Activated CD8-positive, alpha-beta T cell treated with anti-CD3 and anti-CD28 coated beads for 36 hours (primary cell): ENCODE results near the gene MTG1. TPM values are rescaled to one million over a fixed set of nuclear protein-coding genes. Genes with fewer than 3 reads are reported as not detected.

Experiments used
- ATAC-seq: fragments of 200-7000 bp; cut with Tn5 transposase; one replicate; pipeline ENCODE4 v1.10.0; 2021; ENCODE audit warnings: mild to moderate bottlenecking, moderate library complexity
- CTCF ChIA-PET: fragments of 350-600 bp; sonication (Branson Sonifier 250); formaldehyde crosslinking; loops from one replicate; lab custom pipeline; 2021; ENCODE audit warnings: antibody characterized with exemption; lab: Charles Lee
- POLR2A ChIA-PET: fragments of 350-600 bp; sonication (Branson Sonifier 250); formaldehyde crosslinking; loops from one replicate; lab custom pipeline; 2021; ENCODE audit warnings: antibody characterized with exemption; lab: Charles Lee
- DNase-seq: peaks from one replicate; pipeline ENCODE4 v3.0.0-alpha.2; 2020
- H3K27ac Mint-ChIP-seq: one replicate; pipeline ENCODE4 v1.8.0; 2021; ENCODE audit warnings: mild to moderate bottlenecking, mixed read lengths
- H3K27me3 Mint-ChIP-seq: one replicate; pipeline ENCODE4 v1.8.0; 2021; ENCODE audit warnings: mixed read lengths
- H3K36me3 Mint-ChIP-seq: one replicate; pipeline ENCODE4 v1.8.0; 2021; ENCODE audit warnings: low read depth, mixed read lengths
- H3K4me1 Mint-ChIP-seq: one replicate; pipeline ENCODE4 v1.8.0; 2021; ENCODE audit warnings: low read depth, mixed read lengths
- H3K4me3 Mint-ChIP-seq: one replicate; pipeline ENCODE4 v1.8.0; 2021; ENCODE audit warnings: mild to moderate bottlenecking, moderate library complexity, mixed read lengths
- H3K9me3 Mint-ChIP-seq: one replicate; pipeline ENCODE4 v1.8.0; 2021; ENCODE audit warnings: mixed read lengths
- intact Hi-C: fragments of 100-400 bp; cut with micrococcal nuclease; formaldehyde crosslinking; loops from one replicate; pipeline ENCODE4 v1.10.0; 2022
- total RNA-seq, 2 experiments: library from RNA; stranded (reverse); gene quantifications; one replicate each; pipeline ENCODE4 v1.2.3, GENCODE V29; 2021
- TF ChIP-seq, protein P1 (sequence below): fragments of 200-600 bp; IDR thresholded peaks from one replicate; pipeline ENCODE4 v1.8.0; 2022; ENCODE audit warnings: antibody characterized with exemption, mild to moderate bottlenecking

The MTG1 gene
- total RNA-seq, 2 experiments from 2014 or later, result 45.7 to 48.9 TPM

DNA sequence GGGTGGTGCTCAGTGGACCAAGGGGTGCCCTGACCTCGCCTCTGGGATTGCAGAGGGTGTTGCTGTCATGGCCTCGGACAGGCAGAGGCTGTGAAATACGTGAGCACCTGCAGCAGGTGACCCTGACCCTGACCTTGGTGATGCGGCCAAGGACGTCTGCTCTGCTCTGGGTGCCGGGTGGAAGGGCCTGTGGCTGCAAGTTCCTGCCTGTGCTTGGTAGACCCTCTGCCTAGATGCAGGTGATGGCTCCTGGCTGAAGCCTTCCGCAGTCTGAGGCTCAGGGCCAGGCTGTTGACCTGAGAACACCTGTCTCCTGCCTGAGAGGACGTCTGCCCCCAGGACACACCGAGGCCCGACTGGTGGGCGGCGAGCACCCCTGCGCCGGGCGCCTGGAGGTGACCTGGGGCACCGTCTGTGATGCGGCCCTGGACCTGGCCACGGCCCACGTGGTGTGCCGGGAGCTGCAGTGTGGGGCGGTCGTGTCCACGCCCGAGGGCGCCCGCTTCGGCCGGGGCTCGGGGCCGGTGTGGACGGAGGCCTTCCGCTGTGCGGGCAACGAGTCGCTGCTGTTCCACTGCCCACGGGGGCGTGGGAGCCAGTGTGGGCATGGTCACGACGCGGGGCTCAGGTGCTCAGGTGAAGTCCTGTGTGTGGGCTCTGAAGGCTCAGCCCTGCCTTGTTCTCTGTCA lies 64.2 kb downstream of the MTG1 start:
- ATAC-seq (no peak), DNase-seq (no peak)
- no peak overlapping the region for H3K4me3 Mint-ChIP-seq
- no peaks in the 10 kb centered on the region for H3K9me3 Mint-ChIP-seq
- no peaks in the 10 kb centered on the region for H3K4me1 Mint-ChIP-seq
- ChIA-PET POLR2A (no interaction called here), CTCF (interaction anchor here (1.8 kb wide), 1 partner anchor 20 kb away, joined by 9 read pairs; no protein-coding TSS in a partner anchor)
- no peaks in the 10 kb centered on the region for H3K27me3 Mint-ChIP-seq
- TF ChIP-seq, protein P1, sequence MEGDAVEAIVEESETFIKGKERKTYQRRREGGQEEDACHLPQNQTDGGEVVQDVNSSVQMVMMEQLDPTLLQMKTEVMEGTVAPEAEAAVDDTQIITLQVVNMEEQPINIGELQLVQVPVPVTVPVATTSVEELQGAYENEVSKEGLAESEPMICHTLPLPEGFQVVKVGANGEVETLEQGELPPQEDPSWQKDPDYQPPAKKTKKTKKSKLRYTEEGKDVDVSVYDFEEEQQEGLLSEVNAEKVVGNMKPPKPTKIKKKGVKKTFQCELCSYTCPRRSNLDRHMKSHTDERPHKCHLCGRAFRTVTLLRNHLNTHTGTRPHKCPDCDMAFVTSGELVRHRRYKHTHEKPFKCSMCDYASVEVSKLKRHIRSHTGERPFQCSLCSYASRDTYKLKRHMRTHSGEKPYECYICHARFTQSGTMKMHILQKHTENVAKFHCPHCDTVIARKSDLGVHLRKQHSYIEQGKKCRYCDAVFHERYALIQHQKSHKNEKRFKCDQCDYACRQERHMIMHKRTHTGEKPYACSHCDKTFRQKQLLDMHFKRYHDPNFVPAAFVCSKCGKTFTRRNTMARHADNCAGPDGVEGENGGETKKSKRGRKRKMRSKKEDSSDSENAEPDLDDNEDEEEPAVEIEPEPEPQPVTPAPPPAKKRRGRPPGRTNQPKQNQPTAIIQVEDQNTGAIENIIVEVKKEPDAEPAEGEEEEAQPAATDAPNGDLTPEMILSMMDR, result no peak
- intact Hi-C loops, result no loop called here
- H3K36me3 Mint-ChIP-seq, result no peaks in the 10 kb centered on the region
- no peak overlapping the region for H3K27ac Mint-ChIP-seq

DNA sequence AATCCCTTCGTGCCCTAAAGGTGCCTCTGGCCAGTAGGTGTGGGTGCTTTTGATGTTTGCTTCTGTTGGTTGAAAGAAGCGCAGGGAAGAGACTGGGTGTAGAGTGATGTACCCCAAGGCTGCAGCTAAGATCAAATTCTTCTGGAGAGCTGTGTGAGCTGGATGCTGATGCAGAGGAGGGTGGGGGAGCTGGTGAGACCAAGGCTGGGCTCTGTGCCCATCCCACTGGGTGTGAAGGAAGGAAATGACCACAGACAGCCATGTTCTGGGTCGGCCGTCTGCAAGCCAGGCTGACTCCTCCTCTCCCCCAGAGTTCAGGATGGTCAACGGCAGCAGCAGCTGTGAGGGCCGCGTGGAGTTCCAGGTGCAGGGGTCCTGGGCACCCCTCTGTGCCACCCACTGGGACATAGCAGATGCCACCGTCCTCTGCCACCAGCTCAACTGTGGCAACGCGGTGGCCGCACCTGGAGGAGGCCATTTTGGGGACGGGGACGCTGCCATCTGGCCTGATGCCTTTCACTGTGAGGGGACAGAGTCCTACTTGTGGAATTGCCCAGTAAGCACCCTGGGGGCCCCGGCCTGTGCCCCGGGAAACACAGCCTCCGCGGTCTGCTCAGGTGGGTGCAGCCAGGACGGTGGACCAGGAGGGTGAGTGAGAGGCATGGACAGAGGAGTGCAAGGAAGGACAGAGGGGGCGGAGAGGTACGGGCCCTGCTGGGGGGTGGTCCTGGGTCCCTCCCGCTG lies 64.9 kb downstream of the MTG1 start:
- POLR2A ChIA-PET, result no interaction called here
- CTCF ChIA-PET, result no interaction called here
- Mint-ChIP-seq H3K27ac (no peak overlapping the region), H3K4me3 (no peak overlapping the region), H3K36me3 (no peaks in the 10 kb centered on the region), H3K9me3 (no peaks in the 10 kb centered on the region), H3K4me1 (no peaks in the 10 kb centered on the region), H3K27me3 (no peaks in the 10 kb centered on the region)
- intact Hi-C loops, result no loop called here
- ATAC-seq, result no peak
- DNase-seq, result no peak
- TF ChIP-seq, protein P1, result no peak

DNA sequence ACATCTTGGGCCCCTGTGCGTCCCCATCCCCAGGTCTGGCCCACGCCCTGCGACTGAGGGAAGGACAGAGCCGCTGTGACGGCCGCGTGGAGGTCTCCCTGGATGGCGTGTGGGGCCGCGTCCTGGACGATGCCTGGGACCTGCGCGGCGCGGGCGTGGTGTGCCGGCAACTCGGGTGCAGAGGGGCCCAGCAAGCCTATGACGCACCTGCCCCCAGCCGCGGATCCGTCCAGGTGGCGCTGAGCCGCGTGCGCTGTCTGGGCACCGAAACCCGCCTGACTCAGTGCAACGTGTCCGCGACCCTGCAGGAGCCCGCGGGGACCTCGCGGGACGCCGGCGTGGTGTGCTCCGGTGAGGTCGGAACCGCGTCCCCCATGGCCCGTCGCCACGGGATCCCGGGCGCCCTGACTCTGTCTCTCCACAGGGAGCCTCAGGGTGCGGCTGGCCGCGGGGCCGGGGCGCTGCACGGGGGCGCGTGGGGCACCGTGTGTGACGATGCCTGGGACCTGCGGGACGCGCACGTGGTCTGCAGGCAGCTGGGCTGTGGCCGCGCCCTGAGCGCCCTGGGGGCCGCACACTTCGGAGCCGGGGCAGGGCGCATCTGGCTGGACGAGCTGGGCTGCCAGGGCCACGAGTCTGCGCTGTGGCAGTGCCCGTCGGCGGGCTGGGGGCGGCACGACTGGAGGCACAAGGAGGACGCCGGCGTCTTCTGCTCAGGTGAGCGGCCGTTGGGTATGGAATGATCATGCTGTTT lies 65.7 kb downstream of the MTG1 start:
- TF ChIP-seq, protein P1, result no peak
- Mint-ChIP-seq H3K36me3 (no peaks in the 10 kb centered on the region), H3K27me3 (no peaks in the 10 kb centered on the region), H3K4me3 (no peak overlapping the region), H3K9me3 (no peaks in the 10 kb centered on the region), H3K27ac (no peak overlapping the region), H3K4me1 (no peaks in the 10 kb centered on the region)
- DNase-seq (no peak), ATAC-seq (no peak)
- intact Hi-C loops, result no loop called here
- CTCF ChIA-PET, result interaction anchor here (1.1 kb wide), 1 partner anchor 130 kb away, joined by 3 read pairs; no protein-coding TSS in a partner anchor
- POLR2A ChIA-PET, result no interaction called here

DNA sequence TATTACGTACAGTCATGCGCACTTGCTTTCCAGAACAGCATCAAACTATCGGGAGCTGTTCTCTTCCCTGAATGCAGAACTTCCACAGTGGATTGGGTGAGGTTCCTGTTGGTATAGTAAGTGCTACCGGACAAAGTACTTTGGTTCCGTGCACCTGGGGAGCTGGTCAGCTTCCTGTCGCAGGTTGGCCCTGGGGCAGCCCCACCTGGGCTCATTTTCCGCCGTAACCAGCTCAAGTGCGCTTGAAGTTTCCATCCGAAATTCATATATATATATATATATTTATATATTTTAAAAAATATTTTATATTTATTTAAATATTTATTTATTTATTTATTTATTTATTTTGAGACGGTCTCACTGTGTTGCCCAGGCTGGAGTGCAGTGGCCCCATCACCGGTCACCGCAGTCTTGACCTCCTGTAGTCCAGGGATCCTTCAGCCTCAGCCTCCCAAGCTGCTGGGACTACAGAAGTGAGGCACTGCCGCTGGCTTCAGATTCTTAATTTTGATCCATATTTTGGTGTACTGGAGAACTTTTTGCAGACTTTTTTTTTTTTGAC lies 66.3 kb downstream of the MTG1 start:
- Mint-ChIP-seq H3K4me3 (no peak overlapping the region), H3K27ac (no peak overlapping the region), H3K9me3 (no peaks in the 10 kb centered on the region), H3K27me3 (no peaks in the 10 kb centered on the region), H3K4me1 (no peaks in the 10 kb centered on the region), H3K36me3 (no peaks in the 10 kb centered on the region)
- intact Hi-C loops, result no loop called here
- ChIA-PET CTCF (interaction anchor here (1.1 kb wide), 1 partner anchor 131 kb away, joined by 3 read pairs; no protein-coding TSS in a partner anchor), POLR2A (no interaction called here)
- TF ChIP-seq, protein P1, result no peak
- ATAC-seq, result no peak
- DNase-seq, result no peak
